Loucy (cell line): ENCODE results near the gene NPY.
A peak's percentile ranks its signal among the peaks of the same experiment; 100 is the strongest.

ENCODE experiments used
- H2AFZ ChIP-seq: fragments of 200-600 bp; sonication (generic); 2 replicates; pipeline ENCODE4 v1.6.0; 2016; ENCODE audit warnings: antibody characterized with exemption, mild to moderate bottlenecking, low read length, moderate library complexity
- H3F3A ChIP-seq: fragments of 200-600 bp; 2 replicates; pipeline ENCODE4 v1.6.0; 2016; ENCODE audit warnings: antibody characterized with exemption, low read depth, mild to moderate bottlenecking
- H3K27me3 ChIP-seq: fragments of 200-600 bp; sonication (generic); 2 replicates; pipeline ENCODE4 v1.6.1; 2014; ENCODE audit warnings: low read length, mild to moderate bottlenecking; ENCODE audit not compliant: insufficient read depth, poor library complexity, severe bottlenecking
- H3K36me3 ChIP-seq: fragments of 200-600 bp; sonication (generic); 2 replicates; pipeline ENCODE4 v1.6.1; 2016; ENCODE audit warnings: low read length; ENCODE audit not compliant: insufficient read depth
- H3K4me1 ChIP-seq: fragments of 200-600 bp; sonication (generic); 2 replicates; pipeline ENCODE4 v1.5.1; 2014; ENCODE audit warnings: low read length, mild to moderate bottlenecking; ENCODE audit not compliant: insufficient read depth, poor library complexity, severe bottlenecking
- H3K4me2 ChIP-seq: fragments of 200-600 bp; sonication (generic); 2 replicates; pipeline ENCODE4 v1.6.0; 2014; ENCODE audit warnings: antibody characterized with exemption, low read length, low read depth, mild to moderate bottlenecking; ENCODE audit not compliant: poor library complexity, severe bottlenecking
- H3K4me3 ChIP-seq: fragments of 200-600 bp; sonication (generic); 2 replicates; pipeline ENCODE4 v1.5.1; 2014; ENCODE audit warnings: low read length, mild to moderate bottlenecking, mixed read lengths; ENCODE audit not compliant: poor library complexity, severe bottlenecking
- H3K79me2 ChIP-seq: fragments of 200-600 bp; sonication (generic); 2 replicates; pipeline ENCODE4 v1.6.1; 2014; ENCODE audit warnings: low read length; ENCODE audit not compliant: insufficient read depth
- H3K9ac ChIP-seq: fragments of 200-600 bp; sonication (generic); 2 replicates; pipeline ENCODE4 v1.6.0; 2014; ENCODE audit warnings: mild to moderate bottlenecking, low read depth, low read length, moderate library complexity; ENCODE audit not compliant: poor library complexity, severe bottlenecking
- H3K9me2 ChIP-seq: fragments of 200-600 bp; sonication (generic); replicated peaks from 2 replicates; pipeline ENCODE4 v1.6.1; 2016; ENCODE audit warnings: low read depth, low read length, mixed read lengths
- H3K9me3 ChIP-seq: fragments of 200-600 bp; sonication (generic); 2 replicates; pipeline ENCODE4 v1.6.1; 2014; ENCODE audit warnings: mild to moderate bottlenecking, antibody characterized with exemption, low read length, low read depth; ENCODE audit not compliant: insufficient read depth
- H4K20me1 ChIP-seq: fragments of 200-600 bp; sonication (generic); 2 replicates; pipeline ENCODE4 v1.6.0; 2014; ENCODE audit warnings: antibody characterized with exemption, low read length, mild to moderate bottlenecking; ENCODE audit not compliant: insufficient read depth, poor library complexity, severe bottlenecking
- EZH2phosphoT487 ChIP-seq: fragments of 200-600 bp; IDR thresholded peaks from 2 replicates; pipeline ENCODE4 v1.6.1; 2018; ENCODE audit warnings: antibody characterized with exemption, mild to moderate bottlenecking, moderate library complexity, borderline replicate concordance
- TF ChIP-seq, protein P1 (sequence below): fragments of 200-600 bp; sonication (generic); conservative IDR thresholded peaks from 2 replicates; pipeline ENCODE4 v1.5.1; 2014; ENCODE audit warnings: mild to moderate bottlenecking, antibody characterized with exemption, low read length

The NPY gene

DNA sequence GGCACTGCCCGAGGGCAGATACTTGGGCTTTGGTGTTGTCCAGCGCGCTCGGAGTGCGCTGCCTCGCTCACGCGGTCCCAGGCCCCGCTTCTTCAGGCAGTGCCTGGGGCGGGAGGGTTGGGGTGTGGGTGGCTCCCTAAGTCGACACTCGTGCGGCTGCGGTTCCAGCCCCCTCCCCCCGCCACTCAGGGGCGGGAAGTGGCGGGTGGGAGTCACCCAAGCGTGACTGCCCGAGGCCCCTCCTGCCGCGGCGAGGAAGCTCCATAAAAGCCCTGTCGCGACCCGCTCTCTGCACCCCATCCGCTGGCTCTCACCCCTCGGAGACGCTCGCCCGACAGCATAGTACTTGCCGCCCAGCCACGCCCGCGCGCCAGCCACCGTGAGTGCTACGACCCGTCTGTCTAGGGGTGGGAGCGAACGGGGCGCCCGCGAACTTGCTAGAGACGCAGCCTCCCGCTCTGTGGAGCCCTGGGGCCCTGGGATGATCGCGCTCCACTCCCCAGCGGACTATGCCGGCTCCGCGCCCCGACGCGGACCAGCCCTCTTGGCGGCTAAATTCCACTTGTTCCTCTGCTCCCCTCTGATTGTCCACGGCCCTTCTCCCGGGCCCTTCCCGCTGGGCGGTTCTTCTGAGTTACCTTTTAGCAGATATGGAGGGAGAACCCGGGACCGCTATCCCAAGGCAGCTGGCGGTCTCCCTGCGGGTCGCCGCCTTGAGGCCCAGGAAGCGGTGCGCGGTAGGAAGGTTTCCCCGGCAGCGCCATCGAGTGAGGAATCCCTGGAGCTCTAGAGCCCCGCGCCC, at the start of gene NPY:
NPY (plus strand) TSS at position 294 of the 802 bp plus-strand sequence. CDS start 1,051 bp downstream, outside the sequence.
- no peak for TF ChIP-seq EZH2phosphoT487
- TF ChIP-seq, protein P1, sequence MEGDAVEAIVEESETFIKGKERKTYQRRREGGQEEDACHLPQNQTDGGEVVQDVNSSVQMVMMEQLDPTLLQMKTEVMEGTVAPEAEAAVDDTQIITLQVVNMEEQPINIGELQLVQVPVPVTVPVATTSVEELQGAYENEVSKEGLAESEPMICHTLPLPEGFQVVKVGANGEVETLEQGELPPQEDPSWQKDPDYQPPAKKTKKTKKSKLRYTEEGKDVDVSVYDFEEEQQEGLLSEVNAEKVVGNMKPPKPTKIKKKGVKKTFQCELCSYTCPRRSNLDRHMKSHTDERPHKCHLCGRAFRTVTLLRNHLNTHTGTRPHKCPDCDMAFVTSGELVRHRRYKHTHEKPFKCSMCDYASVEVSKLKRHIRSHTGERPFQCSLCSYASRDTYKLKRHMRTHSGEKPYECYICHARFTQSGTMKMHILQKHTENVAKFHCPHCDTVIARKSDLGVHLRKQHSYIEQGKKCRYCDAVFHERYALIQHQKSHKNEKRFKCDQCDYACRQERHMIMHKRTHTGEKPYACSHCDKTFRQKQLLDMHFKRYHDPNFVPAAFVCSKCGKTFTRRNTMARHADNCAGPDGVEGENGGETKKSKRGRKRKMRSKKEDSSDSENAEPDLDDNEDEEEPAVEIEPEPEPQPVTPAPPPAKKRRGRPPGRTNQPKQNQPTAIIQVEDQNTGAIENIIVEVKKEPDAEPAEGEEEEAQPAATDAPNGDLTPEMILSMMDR = no peak
- Histone ChIP-seq H3F3A (no peaks in the 10 kb centered on the region), H4K20me1 (no peaks in the 10 kb centered on the region), H2AFZ (peak within 1 kb of the TSS; percentile 66; the same call in 1 of the 2 replicates), H3K79me2 (no peaks in the 10 kb centered on the region), H3K4me1 (no peaks in the 10 kb centered on the region), H3K36me3 (no peaks in the 10 kb centered on the region), H3K4me2 (peak within 1 kb of the TSS; percentile 39), H3K9me2 (no peaks in the 10 kb centered on the region), H3K9ac (no peak within 1 kb of the TSS), H3K27me3 (no peaks in the 10 kb centered on the region), H3K9me3 (no peaks in the 10 kb centered on the region), H3K4me3 (peak within 1 kb of the TSS; percentile 38)

DNA sequence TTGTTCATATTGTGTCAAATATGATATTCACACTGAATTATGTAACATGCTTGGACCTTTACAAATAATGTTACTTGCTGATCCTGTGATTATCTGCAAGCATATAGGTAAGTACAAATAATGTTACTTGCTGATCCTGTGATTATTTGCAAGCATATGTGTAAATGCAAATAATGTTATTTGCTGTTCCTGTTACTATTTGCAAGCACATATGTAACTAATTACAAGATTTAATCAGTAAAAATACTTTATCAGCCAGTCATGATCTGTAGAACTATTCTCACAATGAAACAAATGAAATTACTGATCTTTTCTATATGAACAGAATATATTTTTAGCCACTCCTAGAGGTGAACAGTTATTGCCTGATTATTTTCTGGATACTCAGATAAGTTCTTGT, 44.7 kb upstream of the NPY start:
- Histone ChIP-seq H3K9ac (no peak overlapping the region), H3K9me3 (no peaks in the 10 kb centered on the region), H3K36me3 (no peaks in the 10 kb centered on the region), H3K4me1 (no peaks in the 10 kb centered on the region), H3K79me2 (no peaks in the 10 kb centered on the region), H3K9me2 (no peaks in the 10 kb centered on the region), H3K4me2 (no peak overlapping the region), H4K20me1 (no peaks in the 10 kb centered on the region), H3K4me3 (no peak overlapping the region), H3F3A (no peaks in the 10 kb centered on the region), H2AFZ (no peak overlapping the region), H3K27me3 (no peaks in the 10 kb centered on the region)
- TF ChIP-seq, protein P1 = no peak
- no peak for TF ChIP-seq EZH2phosphoT487

DNA sequence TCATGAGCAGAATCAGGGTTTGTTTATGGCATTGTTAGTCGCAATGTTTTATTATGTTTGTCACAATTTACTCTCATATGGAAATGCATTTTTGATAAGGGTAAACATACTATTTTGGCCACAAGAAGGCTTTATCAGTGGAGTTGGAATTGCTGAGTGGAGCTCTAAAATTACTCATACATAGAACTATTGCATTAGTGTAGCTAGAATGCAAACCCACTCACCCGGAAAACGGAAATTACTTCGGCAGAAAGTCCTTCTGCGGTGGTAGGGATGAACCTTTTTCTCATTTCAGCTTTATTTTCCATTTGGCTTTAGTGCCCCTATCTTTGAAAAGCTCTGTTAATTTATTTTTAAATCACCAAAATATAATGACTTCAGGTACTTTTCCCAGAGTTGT, 42.8 kb upstream of the NPY start:
- no peaks in the 10 kb centered on the region for H3K9me3 ChIP-seq
- TF ChIP-seq, protein P1 = no peak
- TF ChIP-seq EZH2phosphoT487 = no peak

More for the DNA sequence above, 42.8 kb upstream of the NPY start:
- Histone ChIP-seq H3K4me3 (no peak overlapping the region), H3K9ac (no peak overlapping the region), H3K9me2 (no peaks in the 10 kb centered on the region), H3K27me3 (no peaks in the 10 kb centered on the region), H3F3A (no peaks in the 10 kb centered on the region), H4K20me1 (no peaks in the 10 kb centered on the region), H3K4me1 (no peaks in the 10 kb centered on the region), H3K36me3 (no peaks in the 10 kb centered on the region), H3K4me2 (no peak overlapping the region), H3K79me2 (no peaks in the 10 kb centered on the region), H2AFZ (no peak overlapping the region)
